Hair follicular keratinocyte (primary cell): ENCODE results near the gene KRTAP27-1. TPM values are rescaled to one million over a fixed set of nuclear protein-coding genes. Genes with fewer than 3 reads are reported as not detected.

ENCODE experiments used
- total RNA-seq: library from RNA; depleted of rRNA; stranded (reverse); fragments of >200 nt; gene quantifications from 2 replicates; pipeline ENCODE4 v1.2.3, GENCODE V29; 2015

The KRTAP27-1 gene
- total RNA-seq: not detected in 2 replicates

GRCh38 chr21:30337276-30337744 lies at the start of gene KRTAP27-1:
Gene KRTAP27-1, minus strand, starts transcription at chr21:30337694. Its CDS starts 26 bp downstream, at chr21:30337668.

GRCh38 chr21:30372139-30372770 lies 34.8 kb upstream of the KRTAP27-1 start, which contains the start of gene KRTAP13-2:
Gene KRTAP13-2, minus strand, starts transcription at chr21:30372271. Its CDS starts 58 bp downstream, at chr21:30372213.

GRCh38 chr21:30348506-30348905 lies 11.0 kb upstream of the KRTAP27-1 start, which contains the start of gene KRTAP23-1:
Gene KRTAP23-1, minus strand, starts transcription at chr21:30348606. Its CDS starts 0 bp downstream, at chr21:30348606.

GRCh38 chr21:30320215-30320614 lies 17.3 kb downstream of the KRTAP27-1 start, which contains the start of gene KRTAP26-1:
Gene KRTAP26-1, minus strand, starts transcription at chr21:30320315. Its CDS starts 280 bp downstream, at chr21:30320035.

GRCh38 chr21:30289215-30289614 lies 48.3 kb downstream of the KRTAP27-1 start, which contains the start of gene KRTAP25-1:
Gene KRTAP25-1, minus strand, starts transcription at chr21:30289514. Its CDS starts 24 bp downstream, at chr21:30289490.

Other genes with a start within 250 kb of the KRTAP27-1 start
- not detected in 2 replicates for gene CLDN17, start 170.9 kb downstream of the KRTAP27-1 start, total RNA-seq
- gene CLDN8, start 121.6 kb downstream of the KRTAP27-1 start, total RNA-seq: not detected in 2 replicates
- gene KRTAP24-1, start 54.7 kb downstream of the KRTAP27-1 start, total RNA-seq: not detected in 2 replicates
- not detected in 2 replicates for gene KRTAP25-1, start 48.2 kb downstream of the KRTAP27-1 start, total RNA-seq
- gene KRTAP26-1, start 17.4 kb downstream of the KRTAP27-1 start, total RNA-seq: not detected in 2 replicates
- gene KRTAP23-1, start 10.9 kb upstream of the KRTAP27-1 start, total RNA-seq: not detected in 2 replicates
- gene KRTAP13-2, start 34.6 kb upstream of the KRTAP27-1 start, total RNA-seq: not detected in 2 replicates
- gene KRTAP13-1, start 58.3 kb upstream of the KRTAP27-1 start, total RNA-seq: not detected in 2 replicates
- gene KRTAP13-3, start 88.2 kb upstream of the KRTAP27-1 start, total RNA-seq: not detected in 2 replicates
- gene KRTAP13-4, start 92.5 kb upstream of the KRTAP27-1 start, total RNA-seq: not detected in 2 replicates
- gene KRTAP15-1, start 102.6 kb upstream of the KRTAP27-1 start, total RNA-seq: not detected in 2 replicates
- not detected in 2 replicates for gene KRTAP19-1, start 142.7 kb upstream of the KRTAP27-1 start, total RNA-seq
- gene KRTAP19-2, start 149.7 kb upstream of the KRTAP27-1 start, total RNA-seq: not detected in 2 replicates
- gene KRTAP19-3, start 154.3 kb upstream of the KRTAP27-1 start, total RNA-seq: not detected in 2 replicates
- not detected in 2 replicates for gene KRTAP19-4, start 159.5 kb upstream of the KRTAP27-1 start, total RNA-seq
- gene KRTAP19-5, start 164.4 kb upstream of the KRTAP27-1 start, total RNA-seq: not detected in 2 replicates
- gene KRTAP19-6, start 204.2 kb upstream of the KRTAP27-1 start, total RNA-seq: not detected in 2 replicates
- not detected in 2 replicates for gene KRTAP19-7, start 223.6 kb upstream of the KRTAP27-1 start, total RNA-seq